HG03139 (cell line): ENCODE data around the gene WT1.

ENCODE experiments used
- ATAC-seq: cut with Tn5 transposase; IDR thresholded peaks from one replicate; pipeline ENCODE4 v1.9.1; 2021; ENCODE audit not compliant: unreplicated experiment

Gene WT1

DNA sequence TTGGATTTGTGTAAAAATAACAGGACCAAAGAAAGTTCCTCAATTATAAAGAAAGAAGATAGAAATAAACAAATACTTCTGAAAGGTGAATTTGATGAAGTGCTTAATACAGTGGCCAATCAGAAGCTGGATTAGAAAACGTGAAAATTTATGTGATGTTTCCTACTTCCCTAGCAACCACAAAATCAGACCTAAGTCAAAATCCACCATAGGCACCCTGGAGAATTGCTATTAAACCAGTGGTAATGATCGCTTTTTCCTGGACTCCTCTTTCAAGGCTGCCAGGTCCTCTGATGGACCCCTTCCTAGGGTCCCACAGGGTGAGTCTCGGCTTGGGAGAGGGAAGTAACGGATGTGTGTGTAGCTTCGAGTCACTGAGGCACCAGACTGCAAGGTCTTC is 9.6 kb downstream of the WT1 start:
- ATAC-seq: no peak

DNA sequence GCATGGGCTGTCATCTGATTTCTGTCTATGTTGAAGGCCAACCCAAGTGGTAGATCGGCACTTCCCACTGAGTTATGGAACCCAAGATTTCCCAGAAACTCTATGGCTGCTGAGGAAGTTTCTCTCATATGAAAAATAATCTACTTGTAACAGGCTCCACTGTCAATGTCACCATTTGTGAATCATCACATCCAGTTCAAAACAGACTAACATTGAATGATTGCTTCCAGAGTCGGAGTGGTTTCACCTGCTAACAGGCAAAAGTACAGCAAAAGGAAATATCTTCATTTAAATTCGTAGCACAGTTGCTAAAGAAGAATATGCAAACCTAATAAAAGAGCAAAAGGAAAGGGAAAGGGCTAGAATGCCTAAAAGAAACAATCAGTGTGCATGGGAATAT is 12.8 kb downstream of the WT1 start:
- no peak for ATAC-seq

DNA sequence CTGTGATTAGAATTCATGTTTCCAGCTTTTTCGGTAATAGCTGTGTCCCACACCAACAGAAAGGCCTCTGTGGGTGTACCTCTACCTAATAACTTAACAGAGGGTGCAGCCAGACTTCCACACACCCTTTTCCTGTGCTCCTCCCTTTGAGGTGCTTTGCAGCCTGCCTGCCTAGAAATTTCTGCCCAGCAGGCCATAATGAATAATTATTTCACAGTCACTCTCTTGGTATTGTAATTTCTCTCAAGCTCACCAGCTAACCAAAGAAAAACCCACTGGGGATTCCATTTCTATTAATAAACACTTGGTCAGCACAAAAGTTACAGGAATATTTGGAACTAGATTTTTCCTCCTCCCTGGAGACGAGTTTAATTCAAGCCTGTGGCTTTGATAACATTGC is 13.3 kb downstream of the WT1 start:
- no peak for ATAC-seq

DNA sequence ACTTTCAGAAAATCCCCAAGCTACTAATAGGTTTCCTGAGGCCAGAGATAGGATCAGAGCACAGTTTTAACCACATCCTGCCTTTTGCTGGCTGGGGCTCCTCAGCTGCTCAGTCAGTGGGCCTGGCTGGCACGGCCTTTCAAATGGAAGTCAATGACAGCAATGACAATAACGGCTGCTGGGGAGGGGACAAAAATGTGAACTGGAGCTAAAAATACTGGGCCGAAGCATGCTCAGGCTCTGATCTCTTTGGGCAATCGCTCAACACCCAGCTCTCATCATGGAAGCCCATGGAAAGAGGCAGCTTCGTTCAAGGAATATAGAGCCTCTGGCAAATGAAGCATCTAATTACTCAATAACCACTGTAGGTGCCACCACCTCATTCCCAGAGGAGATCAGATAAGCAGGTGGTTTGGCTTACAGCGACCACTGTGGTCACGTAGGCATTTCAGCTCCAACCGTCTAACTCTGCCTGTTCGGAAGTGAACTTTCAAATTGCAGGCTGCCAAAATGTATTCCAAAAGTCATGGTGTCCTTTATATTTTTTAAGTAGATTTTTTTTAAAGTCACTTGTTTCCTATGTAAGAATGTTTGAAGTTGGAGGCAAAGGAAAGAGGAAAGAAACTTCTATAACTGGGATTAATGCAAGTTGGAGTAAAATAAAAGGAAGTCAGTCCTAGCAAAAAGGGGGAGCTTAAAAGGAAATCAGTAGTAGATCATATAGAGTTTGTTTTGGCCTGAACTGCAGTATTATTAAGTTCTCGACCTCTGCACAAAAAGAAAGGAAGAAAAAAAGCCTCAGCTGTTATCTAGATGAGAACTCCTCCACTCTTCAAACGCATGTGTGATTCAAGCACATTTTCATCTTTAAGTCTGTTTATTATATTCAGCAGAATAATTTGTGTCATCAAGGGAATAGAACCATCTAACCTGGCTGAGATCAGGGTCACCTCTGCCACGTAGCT is 14.1 kb downstream of the WT1 start:
- peak; percentile 87 for ATAC-seq

DNA sequence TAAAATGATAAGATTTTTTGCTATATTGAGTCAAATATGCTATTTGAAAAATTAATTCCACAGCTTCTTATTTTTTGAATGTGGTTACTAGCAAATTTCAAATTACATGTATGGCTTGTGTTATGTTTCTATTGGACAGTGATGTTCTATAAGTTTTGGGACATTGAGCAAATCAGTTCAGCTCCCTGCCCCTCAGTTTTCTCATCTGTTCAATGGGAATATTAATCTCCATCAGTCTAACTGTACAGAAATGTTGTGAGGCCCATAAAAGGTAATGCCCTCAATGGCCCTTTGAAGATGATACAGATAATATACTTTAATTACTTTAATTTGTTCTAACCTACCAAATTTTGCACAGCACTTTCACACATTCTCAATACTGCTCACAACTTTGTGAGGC is 15.2 kb downstream of the WT1 start:
- no peak for ATAC-seq

DNA sequence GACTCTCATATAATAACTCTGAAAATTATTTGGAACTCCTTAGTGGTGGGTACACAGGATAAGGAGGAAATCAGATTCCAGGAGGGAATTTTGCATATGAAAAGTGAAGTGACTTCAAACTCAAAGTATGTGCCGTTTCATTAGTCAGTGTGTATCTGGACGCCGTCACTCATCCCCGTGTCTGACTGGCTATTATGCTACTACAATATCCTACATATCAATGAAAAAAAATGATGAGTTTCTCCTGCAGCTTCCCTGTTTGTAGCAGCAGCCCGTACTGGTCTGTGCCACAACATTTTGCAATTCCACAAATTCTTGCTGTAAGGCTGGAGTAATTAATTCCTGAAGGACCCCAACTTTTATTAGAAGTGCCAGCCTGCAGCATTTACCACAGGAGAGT is 16.5 kb downstream of the WT1 start:
- no peak for ATAC-seq

DNA sequence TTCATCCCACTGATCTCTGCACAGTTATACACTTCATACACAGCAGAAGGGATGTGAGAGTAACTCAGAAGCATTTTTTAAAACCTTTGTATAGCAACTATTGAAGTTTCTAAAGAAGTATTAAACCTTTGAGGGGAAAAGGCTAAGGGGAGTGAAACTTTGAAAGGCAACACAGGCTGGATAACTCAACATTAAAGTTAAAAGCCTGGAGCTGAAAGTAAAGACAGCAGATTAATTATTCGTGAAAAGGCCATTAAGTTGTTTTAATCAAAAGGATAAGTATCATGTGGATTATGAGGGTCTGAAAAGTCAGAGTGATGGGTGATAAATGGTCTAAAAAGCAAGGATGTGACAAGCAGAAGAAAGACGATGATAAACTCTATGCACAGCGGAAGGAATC is 17.5 kb downstream of the WT1 start:
- no peak for ATAC-seq

DNA sequence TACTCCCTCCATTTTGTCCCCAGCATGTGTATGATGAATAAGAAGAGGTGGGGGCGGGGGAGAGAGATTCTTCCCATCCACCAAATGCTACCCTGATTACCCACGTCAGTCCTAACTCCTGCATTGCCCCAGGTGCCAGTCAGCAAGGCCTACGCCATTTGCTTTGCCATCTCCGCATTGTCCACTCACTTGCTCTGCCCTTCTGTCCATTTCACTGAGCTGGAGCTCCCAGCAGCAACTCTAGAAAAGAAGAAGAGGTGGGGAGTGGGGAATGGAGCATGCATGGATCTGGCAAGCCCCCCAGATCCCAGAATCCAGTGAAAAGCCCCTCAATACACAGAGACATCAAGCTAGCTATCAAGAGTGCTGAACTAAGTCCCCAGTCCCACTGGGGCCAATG is 19.0 kb downstream of the WT1 start:
- no peak for ATAC-seq

DNA sequence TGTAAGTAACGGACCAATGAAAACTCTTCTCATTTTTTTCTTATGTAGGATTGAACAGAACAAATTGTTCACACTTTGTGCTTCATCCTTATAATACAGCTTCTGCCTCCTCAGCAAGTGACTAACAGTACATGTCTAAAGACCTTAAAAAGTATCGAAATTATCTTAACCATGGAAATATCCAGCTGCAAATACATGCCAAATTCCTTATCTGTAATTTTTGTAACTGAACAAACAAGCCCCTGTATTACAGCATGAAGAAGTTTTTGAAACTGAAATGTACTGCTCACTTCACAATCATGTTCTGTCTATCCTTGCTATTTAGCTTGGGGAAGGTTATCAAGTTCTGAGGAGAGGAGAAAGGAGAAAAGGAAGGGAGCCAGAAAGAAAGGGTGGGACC is 20.4 kb downstream of the WT1 start:
- ATAC-seq: no peak

DNA sequence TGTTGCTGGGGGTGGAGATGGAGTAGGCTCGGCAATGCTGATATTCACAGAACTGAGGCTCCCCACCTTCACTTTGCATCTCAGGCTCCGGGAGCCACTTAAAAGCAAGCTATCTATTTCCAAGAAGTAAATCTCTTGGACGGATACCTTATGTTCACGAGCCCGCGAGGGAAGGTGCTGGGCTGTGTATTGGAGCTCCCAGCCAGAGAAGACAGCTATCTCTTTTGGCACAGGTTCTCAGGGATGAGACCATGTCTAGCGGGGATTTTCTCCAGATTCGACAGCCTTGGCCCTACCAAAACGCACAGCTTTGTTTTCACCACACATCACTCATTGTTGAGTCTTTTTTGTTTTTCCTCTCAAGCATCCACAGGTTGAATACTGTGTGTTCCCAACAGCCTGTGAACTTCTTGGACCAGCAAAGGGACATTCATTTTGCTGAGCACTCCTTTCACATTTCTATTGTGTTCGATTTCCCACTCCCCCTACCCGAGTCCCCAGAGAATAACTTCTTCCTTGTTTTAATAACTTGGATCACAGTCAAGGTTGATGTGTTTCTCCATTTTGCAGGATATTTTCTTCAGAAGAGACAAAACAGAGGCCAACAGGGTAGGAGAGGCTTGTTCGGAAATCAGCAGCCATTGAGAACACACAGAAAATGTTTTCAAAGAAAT is 23.3 kb downstream of the WT1 start:
- no peak for ATAC-seq

DNA sequence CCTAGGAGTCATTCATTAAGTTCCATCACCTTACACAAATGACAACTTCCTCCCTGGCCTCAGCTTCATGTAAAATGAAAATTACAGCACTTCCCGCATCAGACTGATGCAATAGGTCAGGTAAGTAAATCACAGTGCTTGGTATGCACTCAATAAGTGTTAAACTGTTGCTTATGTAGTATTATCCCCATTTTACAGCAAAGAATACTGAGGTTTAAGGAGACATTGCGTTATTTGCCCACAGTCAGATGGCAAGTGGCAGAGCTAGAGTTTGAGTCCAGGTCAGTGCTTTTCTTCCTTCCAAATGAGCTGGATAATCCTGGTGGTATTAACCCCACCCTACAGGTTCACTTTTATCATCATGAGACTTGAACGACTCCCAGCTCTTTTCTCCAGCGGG is 29.7 kb downstream of the WT1 start:
- ATAC-seq: no peak

DNA sequence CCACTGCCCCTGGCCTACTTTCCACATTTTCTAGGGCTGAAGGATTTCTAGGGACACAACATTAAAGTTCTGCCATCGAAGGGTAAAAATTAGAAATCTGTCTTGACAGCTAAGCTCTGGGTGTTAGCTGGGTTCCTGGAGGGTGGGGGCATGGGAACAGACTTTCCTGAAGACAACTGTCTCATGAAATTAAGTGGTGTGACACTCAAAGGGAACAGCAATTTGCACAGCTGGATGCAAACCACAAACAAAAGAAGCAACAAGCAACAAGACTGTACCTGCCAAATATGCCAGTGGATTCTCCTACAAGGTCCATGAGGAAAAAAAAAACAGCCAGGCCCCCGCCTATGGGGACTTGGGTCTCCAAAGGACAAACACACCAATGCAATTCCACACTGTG is 32.5 kb downstream of the WT1 start:
- ATAC-seq: no peak

DNA sequence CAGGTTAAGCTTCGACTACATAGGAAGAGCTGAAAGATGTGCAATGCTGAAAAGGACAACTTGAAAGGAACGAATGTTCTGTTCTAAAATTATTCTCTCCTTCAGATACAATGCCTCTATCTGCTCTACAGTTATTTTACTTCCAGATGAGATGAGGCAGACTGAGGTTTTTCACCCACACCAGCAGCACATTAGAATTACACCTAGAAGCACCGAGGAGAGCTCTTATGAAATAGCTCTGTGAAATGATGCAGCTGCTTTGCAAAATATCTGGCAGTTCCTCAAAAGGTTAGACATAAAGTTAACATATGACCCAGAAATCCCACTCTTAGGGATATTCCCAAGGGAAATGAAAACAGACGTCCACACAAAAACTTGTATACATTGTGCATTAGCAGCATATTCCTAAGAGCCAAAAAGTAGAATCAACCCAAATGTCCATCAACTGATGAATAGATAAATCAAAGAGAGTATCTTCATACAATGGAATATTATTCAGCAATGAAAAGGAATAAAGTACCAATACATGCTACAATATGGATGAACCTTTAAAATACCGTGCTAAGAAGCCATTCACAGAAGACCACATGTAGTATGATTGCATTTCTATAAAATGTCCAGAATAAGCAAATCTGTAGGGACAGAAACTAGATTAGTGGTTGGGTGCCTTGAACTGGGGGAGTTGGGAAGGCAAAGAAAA is 34.5 kb downstream of the WT1 start:
- ATAC-seq: no peak

DNA sequence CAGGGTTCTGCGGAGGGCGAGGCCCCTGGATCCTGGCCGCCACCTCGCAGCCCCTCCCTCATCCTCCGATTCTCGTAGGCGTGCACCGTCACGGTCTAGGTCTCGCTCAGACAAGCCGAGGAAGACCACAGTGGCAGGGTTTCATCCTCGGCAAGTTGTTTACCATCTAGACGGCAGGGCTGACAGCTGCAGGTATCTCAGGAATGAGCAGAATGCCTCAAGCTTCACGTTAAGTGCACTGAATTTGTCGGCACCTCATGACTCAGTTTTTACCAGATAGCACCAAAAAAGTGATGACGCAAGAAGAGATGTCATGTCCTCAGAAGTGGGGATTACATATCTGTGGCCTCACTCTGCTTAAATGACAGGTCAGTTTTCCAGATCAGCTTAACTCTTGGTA is 35.1 kb downstream of the WT1 start:
- ATAC-seq: no peak

DNA sequence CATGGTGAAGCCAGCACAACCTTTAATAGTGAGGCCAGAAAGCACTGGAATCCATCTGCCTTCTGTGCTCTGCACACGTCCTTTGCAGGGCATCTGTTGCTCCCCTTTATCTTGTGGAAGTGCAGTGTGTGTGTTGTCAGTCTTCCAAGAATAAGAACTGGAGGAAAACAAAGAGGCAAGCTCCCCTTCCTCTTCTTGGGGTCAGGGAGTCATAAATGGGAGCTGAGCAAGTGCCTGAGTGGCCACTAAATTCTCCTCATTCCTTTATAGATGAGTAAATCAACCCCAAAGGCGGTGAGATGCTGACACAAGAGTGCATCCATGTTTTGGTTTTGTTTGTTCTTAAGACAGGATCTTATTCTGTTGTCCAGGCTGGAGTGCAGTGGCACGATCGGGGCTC is 38.3 kb downstream of the WT1 start:
- no peak for ATAC-seq

DNA sequence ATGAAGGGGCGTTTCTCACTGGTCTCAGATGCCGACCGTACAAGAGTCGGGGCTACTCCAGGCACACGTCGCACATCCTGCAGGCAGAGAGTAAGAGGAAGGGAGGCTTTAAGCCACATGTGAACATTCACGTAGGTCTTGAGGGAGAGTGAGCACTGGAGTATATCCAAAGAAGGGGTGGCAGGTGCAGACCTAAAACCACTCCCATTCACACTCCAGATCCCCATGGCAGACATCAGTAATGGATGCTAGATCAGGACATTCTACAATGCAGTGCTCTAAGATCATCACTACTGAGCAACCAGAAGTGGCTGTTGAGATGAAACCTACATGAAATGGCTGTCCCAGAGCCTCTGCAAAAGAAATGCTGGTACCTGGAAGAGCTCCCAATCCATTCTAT is 39.0 kb downstream of the WT1 start:
- peak; percentile 48 for ATAC-seq

DNA sequence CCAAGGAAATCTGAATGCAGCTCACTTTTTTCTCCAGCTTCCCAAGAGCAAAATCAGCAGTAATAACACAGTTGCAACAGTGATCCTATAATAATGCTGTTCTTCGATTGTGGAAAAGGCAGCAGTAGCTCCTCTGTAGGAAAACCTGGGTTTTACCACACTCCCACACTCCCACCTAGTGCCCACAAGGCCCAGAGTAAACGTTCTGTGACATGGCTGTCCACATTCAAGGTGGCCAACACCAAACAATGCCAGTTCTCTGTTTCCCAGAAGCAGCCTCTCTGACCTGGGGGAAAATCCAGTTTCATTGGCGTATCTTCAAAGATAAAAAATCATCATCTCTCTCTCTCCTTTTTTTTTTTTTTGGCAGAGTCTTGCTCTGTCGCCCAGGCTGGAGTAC is 40.2 kb downstream of the WT1 start:
- ATAC-seq: no peak

DNA sequence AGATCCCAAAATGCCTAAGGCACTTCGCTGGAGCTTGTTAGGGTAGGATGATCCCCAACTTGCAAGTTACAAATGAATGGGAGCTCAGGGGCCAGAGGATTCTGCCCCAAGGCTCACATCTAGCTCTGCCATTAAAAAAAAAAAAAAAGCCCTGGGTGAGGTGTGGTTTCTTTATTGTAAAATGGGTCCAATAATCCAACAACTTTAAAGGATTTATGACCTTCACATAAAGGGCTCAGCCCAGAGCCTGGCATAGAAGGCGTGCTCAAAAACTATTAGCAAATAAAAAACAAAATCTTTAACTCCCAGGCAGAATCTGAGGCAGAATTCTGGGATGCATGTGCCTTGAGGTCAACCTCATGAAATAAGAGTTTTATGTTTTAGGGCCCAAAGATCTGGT is 42.5 kb downstream of the WT1 start:
- ATAC-seq: no peak

DNA sequence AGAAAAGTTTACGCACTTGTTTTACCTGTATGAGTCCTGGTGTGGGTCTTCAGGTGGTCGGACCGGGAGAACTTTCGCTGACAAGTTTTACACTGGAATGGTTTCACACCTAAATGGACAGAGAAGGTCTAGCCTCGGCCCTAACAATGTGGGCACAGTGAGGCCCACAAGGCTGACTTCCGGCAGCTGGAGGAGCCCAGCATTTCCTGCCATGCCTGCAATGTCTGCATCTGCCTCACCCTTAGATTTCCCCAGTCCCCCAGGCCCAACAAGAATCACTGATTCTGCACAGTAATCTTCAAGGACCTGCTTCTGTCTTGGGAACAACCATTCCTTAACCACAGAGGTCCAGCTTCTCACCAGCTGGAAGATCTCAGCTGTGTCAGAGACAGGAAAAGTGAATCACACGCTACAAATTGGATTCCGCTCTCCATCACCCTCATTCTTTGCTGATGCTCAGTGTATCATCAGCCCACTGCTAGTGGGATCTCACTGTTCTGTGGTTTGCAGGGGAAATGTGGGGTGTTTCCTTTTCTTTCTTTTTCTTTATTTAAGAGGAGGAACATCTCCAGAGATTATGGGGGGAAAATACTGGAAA is 43.3 kb downstream of the WT1 start:
- no peak for ATAC-seq

DNA sequence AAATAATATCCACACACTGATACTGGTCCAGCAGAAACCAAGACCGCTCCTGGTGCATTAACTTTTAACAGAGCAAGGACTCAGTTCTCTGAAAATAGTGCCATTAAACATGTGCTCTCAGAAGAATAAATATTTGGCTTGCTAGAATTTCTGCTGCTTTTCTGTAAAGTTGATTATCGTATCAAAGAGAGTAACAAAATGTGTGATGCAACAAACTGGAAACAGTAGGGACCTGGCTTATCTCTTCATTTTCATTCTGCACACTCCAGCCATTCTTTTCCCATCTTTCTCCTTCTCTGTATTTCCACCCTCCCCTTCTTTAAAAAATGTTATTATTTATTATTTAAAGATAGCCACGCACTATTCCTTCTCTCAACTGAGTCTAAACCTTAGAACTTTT is 43.9 kb downstream of the WT1 start:
- no peak for ATAC-seq

DNA sequence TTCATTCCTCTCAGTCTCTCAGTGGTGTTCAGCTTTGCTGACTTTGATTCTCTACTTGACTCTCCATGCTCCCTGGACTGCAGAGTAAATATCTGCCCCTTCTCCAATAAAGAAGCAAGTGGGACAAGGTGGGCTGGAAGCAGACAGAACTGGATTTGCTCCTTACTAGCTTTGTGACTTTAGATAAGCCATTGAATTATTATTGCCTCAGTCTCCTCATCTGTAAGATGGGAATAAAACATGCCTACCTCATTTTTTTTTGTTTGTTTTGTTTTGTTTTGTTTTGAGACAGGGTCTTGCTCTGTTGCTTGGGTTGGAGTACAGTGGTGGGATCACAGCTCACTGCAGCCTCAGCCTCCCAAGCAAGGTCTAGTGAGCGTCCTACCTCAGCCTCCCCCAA is 44.6 kb downstream of the WT1 start:
- ATAC-seq: no peak
